GM23248 (cell line): ENCODE measurements around the gene ACVRL1. TPM values are rescaled to one million over a fixed set of nuclear protein-coding genes. Genes with fewer than 3 reads are reported as not detected.

Source experiments
- DNase-seq: peaks from one replicate; pipeline ENCODE4 v3.0.0-alpha.2; 2015
- H2AFZ ChIP-seq: fragments of 200-600 bp; sonication (generic); 2 replicates; pipeline ENCODE4 v1.6.1; 2016; ENCODE audit warnings: antibody characterized with exemption
- H3F3A ChIP-seq: fragments of 200-600 bp; sonication (generic); 2 replicates; pipeline ENCODE4 v1.6.1; 2016; ENCODE audit warnings: mild to moderate bottlenecking, antibody characterized with exemption, mixed run types; ENCODE audit not compliant: insufficient read depth
- H3K27ac ChIP-seq: fragments of 200-600 bp; sonication (generic); 2 replicates; pipeline ENCODE4 v1.5.1; 2016; ENCODE audit warnings: mild to moderate bottlenecking
- H3K27me3 ChIP-seq: fragments of 200-600 bp; sonication (generic); replicated peaks from 2 replicates; pipeline ENCODE4 v1.6.1; 2016; ENCODE audit warnings: mild to moderate bottlenecking; ENCODE audit not compliant: insufficient read depth
- H3K36me3 ChIP-seq: fragments of 200-600 bp; sonication (generic); 2 replicates; pipeline ENCODE4 v1.6.1; 2016; ENCODE audit warnings: low read depth, mild to moderate bottlenecking
- H3K4me1 ChIP-seq: fragments of 200-600 bp; sonication (generic); 2 replicates; pipeline ENCODE4 v1.6.1; 2016; ENCODE audit warnings: mild to moderate bottlenecking; ENCODE audit not compliant: insufficient read depth
- H3K4me2 ChIP-seq: fragments of 200-600 bp; sonication (generic); one replicate; pipeline ENCODE4 v1.6.1; 2016; ENCODE audit warnings: mild to moderate bottlenecking; ENCODE audit not compliant: unreplicated experiment
- H3K4me3 ChIP-seq: fragments of 200-600 bp; sonication (generic); 2 replicates; pipeline ENCODE4 v1.5.1; 2016; ENCODE audit warnings: mild to moderate bottlenecking
- H3K79me2 ChIP-seq: fragments of 200-600 bp; sonication (generic); 2 replicates; pipeline ENCODE4 v1.6.1; 2016; ENCODE audit warnings: mild to moderate bottlenecking; ENCODE audit not compliant: insufficient read depth
- H3K9ac ChIP-seq: fragments of 200-600 bp; sonication (generic); 2 replicates; pipeline ENCODE4 v1.6.1; 2016; ENCODE audit warnings: mild to moderate bottlenecking
- H3K9me2 ChIP-seq: fragments of 200-600 bp; sonication (generic); 2 replicates; pipeline ENCODE4 v1.6.1; 2016; ENCODE audit warnings: mixed run types, mild to moderate bottlenecking, moderate library complexity; ENCODE audit not compliant: insufficient read depth
- H3K9me3 ChIP-seq: fragments of 200-600 bp; sonication (generic); one replicate; pipeline ENCODE4 v1.6.1; 2017; ENCODE audit warnings: low read depth
- H4K20me1 ChIP-seq: fragments of 200-600 bp; sonication (generic); 2 replicates; pipeline ENCODE4 v1.6.0; 2016; ENCODE audit not compliant: insufficient read depth
- EZH2 ChIP-seq: fragments of 200-600 bp; sonication (generic); IDR thresholded peaks from 2 replicates; pipeline ENCODE4 v1.6.1; 2018; ENCODE audit warnings: antibody characterized with exemption, mild to moderate bottlenecking; ENCODE audit not compliant: insufficient read depth, poor library complexity, severe bottlenecking
- EZH2phosphoT487 ChIP-seq: fragments of 200-600 bp; sonication (generic); IDR thresholded peaks from 2 replicates; pipeline ENCODE4 v1.6.1; 2018; ENCODE audit warnings: antibody characterized with exemption, moderate library complexity, mild to moderate bottlenecking, low read depth; ENCODE audit not compliant: insufficient read depth
- WGBS, 2 experiments: methylation state at CpG; one replicate each; pipeline ENCODE4 v1.1.6; 2015 to 2017; ENCODE audit warnings: low lambda C conversion rate in 2 of 2, low coverage in 1 of 2; ENCODE audit errors: missing lambda C conversion rate in 2 of 2; 5-methylcytosine and 5-hydroxymethylcytosine counted together
- in situ Hi-C: fragments of 300-500 bp; cut with MboI; formaldehyde crosslinking; loops from 2 replicates; pipeline ENCODE4 v1.15.0; 2020
- polyA plus RNA-seq: library from polyadenylated mRNA; unstranded; fragments of >200 nt; fragmentation: Nextera tagmentation; extraction: Ambion mirVana; gene quantifications from 2 replicates; pipeline ENCODE4 v1.2.1, GENCODE V29; 2016
- total RNA-seq: library from RNA; depleted of rRNA; stranded (reverse); fragments of >200 nt; shearing (Covaris generic); gene quantifications from 2 replicates; pipeline ENCODE4 v1.2.3, GENCODE V29; 2014

The ACVRL1 gene
- total and polyA plus RNA-seq, 2 experiments from 2014 or later = 19.1 to 114 TPM

- Histone ChIP-seq H3K36me3 (no peaks in the 10 kb centered on the region), H3K4me1 (peaks cover 14% of the 10 kb centered on the region), H3K9me2 (no peaks in the 10 kb centered on the region), H2AFZ (no peak overlapping the region), H3K79me2 (no peaks in the 10 kb centered on the region), H3K9ac (no peak overlapping the region), H3K27ac (no peak overlapping the region), H3K27me3 (no peaks in the 10 kb centered on the region), H3K9me3 (no peaks in the 10 kb centered on the region), H3K4me3 (no peak overlapping the region), H3F3A (peaks cover 7% of the 10 kb centered on the region; the same call in 1 of the 2 replicates), H3K4me2 (no peak overlapping the region), H4K20me1 (no peaks in the 10 kb centered on the region)
- in situ Hi-C loops = no loop called here
- no peak for DNase-seq
- WGBS, 2 experiments = 41 to 43% methylated on average over 1 of the region's 1 CpG
- TF ChIP-seq EZH2 = no peak
- no peak for TF ChIP-seq EZH2phosphoT487
Measured at GRCh38 chr12:51944608-51945233, 37.4 kb downstream of the ACVRL1 start.

- no peaks in the 10 kb centered on the region for H3K36me3 ChIP-seq
- 85 to 87% methylated on average over 8 of the region's 8 CpGs for WGBS, 2 experiments
- no peak for DNase-seq
- no peaks in the 10 kb centered on the region for H3K9me2 ChIP-seq
- H3K79me2 ChIP-seq = peaks cover 11% of the 10 kb centered on the region
- no peaks in the 10 kb centered on the region for H4K20me1 ChIP-seq
- no peak overlapping the region for H3K4me2 ChIP-seq
- no peak for TF ChIP-seq EZH2
- in situ Hi-C loops = no loop called here
- H3K27me3 ChIP-seq = no peaks in the 10 kb centered on the region
- no peak overlapping the region for H3K4me3 ChIP-seq
- H3F3A ChIP-seq = peaks cover 21% of the 10 kb centered on the region
- H3K9ac ChIP-seq = no peak overlapping the region
- H3K4me1 ChIP-seq = peaks cover 21% of the 10 kb centered on the region
- H2AFZ ChIP-seq = no peak overlapping the region
- no peaks in the 10 kb centered on the region for H3K9me3 ChIP-seq
- no peak overlapping the region for H3K27ac ChIP-seq
Measured at GRCh38 chr12:51947246-51947996, 40.1 kb downstream of the ACVRL1 start.

- Histone ChIP-seq H3K4me1 (peaks cover 24% of the 10 kb centered on the region), H2AFZ (no peak overlapping the region), H3K9me2 (no peaks in the 10 kb centered on the region), H3K4me3 (no peak overlapping the region), H4K20me1 (no peaks in the 10 kb centered on the region), H3K27me3 (no peaks in the 10 kb centered on the region), H3K9ac (no peak overlapping the region), H3K9me3 (no peaks in the 10 kb centered on the region), H3K36me3 (no peaks in the 10 kb centered on the region), H3K4me2 (no peak overlapping the region), H3K79me2 (peaks cover 17% of the 10 kb centered on the region), H3F3A (peaks cover 23% of the 10 kb centered on the region), H3K27ac (no peak overlapping the region)
- WGBS, 2 experiments = 78 to 89% methylated on average over 5 to 6 of the region's 6 CpGs
- no peak for DNase-seq
- in situ Hi-C loops = no loop called here
- no peak for TF ChIP-seq EZH2phosphoT487
- TF ChIP-seq EZH2 = no peak
Measured at GRCh38 chr12:51948066-51948465, 40.8 kb downstream of the ACVRL1 start.

GRCh38 chr12:51949342-51950030 lies 42.2 kb downstream of the ACVRL1 start:
- Histone ChIP-seq H3K4me1 (peaks cover 38% of the 10 kb centered on the region), H3K4me3 (no peak overlapping the region), H3K36me3 (no peaks in the 10 kb centered on the region), H3K4me2 (no peak overlapping the region), H3K9ac (no peak overlapping the region), H3K27ac (0 out of 2 replicates have a peak overlapping the region, but pooled peaks have one; percentile 11), H3K9me3 (no peaks in the 10 kb centered on the region), H4K20me1 (no peaks in the 10 kb centered on the region), H3K79me2 (peaks cover 31% of the 10 kb centered on the region), H3F3A (peaks cover 37% of the 10 kb centered on the region), H2AFZ (no peak overlapping the region), H3K9me2 (no peaks in the 10 kb centered on the region), H3K27me3 (no peaks in the 10 kb centered on the region)
- DNase-seq = peak; percentile 67
- in situ Hi-C loops = no loop called here
- WGBS, 2 experiments = 38 to 44% methylated on average over 6 of the region's 6 CpGs
- TF ChIP-seq EZH2 = no peak
- no peak for TF ChIP-seq EZH2phosphoT487
